RWPE1 (cell line): Measurements from ENCODE around the gene TBC1D24.

Source experiments
- CTCF ChIA-PET: fragments of 350-600 bp; sonication (Branson Sonifier 250); formaldehyde crosslinking; extraction: SDS; loops from one replicate; lab custom pipeline; 2021; lab: Yijun Ruan, JAX
- POLR2A ChIA-PET: fragments of 400-600 bp; formaldehyde crosslinking; extraction: SDS; loops from one replicate; lab custom pipeline; 2020; ENCODE audit warnings: antibody characterized with exemption; ENCODE audit not compliant: low non-redundant PET; lab: Yijun Ruan, JAX
- DNase-seq: peaks from one replicate; pipeline ENCODE4 v3.0.0; 2012; ENCODE audit warnings: low spot score
- H3K27ac ChIP-seq: fragments of 450-650 bp; 2 replicates; pipeline ENCODE4 v1.5.1; 2017
- CTCF ChIP-seq: fragments of 450-650 bp; conservative IDR thresholded peaks from 2 replicates; pipeline ENCODE4 v1.5.1; 2017; ENCODE audit warnings: low read depth, mild to moderate bottlenecking

TBC1D24 gene

GRCh38 chr16:2484898-2485508, 10.1 kb downstream of the TBC1D24 start:
- ChIA-PET CTCF (interaction anchor here (0.6 to 2.1 kb wide), 2 partner anchors 16 to 657 kb away, joined by 3 to 6 read pairs; no protein-coding TSS in a partner anchor), POLR2A (no interaction called here)
- no peak for DNase-seq
- H3K27ac ChIP-seq: peak overlapping the region; percentile 7; the same call in 1 of the 2 replicates
- TF ChIP-seq CTCF: no peak

DNA sequence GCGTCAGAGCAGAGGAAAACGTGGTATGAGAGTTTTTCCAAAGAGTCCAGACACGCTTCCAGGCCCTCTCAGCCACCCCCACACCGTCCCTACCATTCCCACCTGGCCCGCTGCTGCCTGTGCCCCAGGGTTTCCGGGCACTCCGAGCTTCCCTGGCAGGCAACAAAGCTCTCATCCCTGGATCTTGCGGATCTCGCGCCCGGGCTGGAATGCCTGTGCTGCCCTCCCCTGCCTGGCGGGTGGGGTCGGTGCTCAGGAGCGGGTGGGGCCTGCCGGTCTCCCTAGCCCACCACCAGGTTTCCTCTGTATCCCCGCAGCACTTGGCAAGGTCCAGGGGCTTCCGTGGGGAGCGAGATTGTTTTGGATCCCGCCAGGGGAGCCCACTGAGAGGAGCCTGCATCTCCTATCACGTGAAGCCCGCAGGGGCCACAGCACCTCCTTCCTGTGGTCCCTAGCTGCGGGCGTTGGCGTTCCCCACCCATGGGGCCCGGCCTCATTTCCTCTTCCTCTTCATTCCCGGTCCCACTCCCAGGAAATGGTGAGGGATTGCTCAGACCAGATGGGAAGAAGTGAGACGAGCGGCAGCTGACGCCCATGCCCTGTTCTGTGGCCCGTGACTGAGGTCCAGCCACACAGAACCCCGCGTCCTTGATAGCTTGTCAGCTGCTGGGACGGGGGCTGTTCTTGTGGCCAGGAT, 11.0 kb downstream of the TBC1D24 start:
- CTCF ChIA-PET: interaction anchor here (2.1 kb wide), 1 partner anchor 15 kb away, joined by 6 read pairs; no protein-coding TSS in a partner anchor
- POLR2A ChIA-PET: no interaction called here
- no peak overlapping the region for H3K27ac ChIP-seq
- TF ChIP-seq CTCF: no peak
- no peak for DNase-seq

- ChIA-PET POLR2A (no interaction called here), CTCF (no interaction called here)
- H3K27ac ChIP-seq: 0 out of 2 replicates have a peak overlapping the region, but pooled peaks have one; percentile 3
- DNase-seq: no peak
- no peak for TF ChIP-seq CTCF
These were observed 12.0 kb downstream of the TBC1D24 start for GRCh38 chr16:2486645-2487516.

DNA sequence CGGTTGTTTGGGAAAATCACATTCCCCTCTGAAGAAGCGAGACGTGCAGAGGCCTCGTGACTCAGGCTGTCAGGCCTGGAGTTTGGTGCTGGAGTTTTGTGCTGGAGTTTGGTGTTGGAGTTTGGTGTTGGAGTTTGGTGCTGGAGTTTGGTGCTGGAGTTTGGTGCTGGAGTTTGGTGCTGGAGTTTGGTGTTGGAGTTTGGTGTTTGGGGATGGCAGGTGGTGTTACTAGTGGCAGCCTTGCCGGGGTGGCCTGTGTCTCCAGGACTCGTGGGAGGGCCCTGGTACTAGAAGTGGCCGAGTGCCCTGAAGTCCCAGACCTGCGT, 12.6 kb downstream of the TBC1D24 start:
- ChIA-PET CTCF (no interaction called here), POLR2A (no interaction called here)
- 0 out of 2 replicates have a peak overlapping the region, but pooled peaks have one; percentile 3 for H3K27ac ChIP-seq
- DNase-seq: no peak
- no peak for TF ChIP-seq CTCF

GRCh38 chr16:2487903-2488531, 13.1 kb downstream of the TBC1D24 start:
- H3K27ac ChIP-seq: no peak overlapping the region
- DNase-seq: no peak
- no peak for TF ChIP-seq CTCF
- POLR2A ChIA-PET: interaction anchor here (0.6 to 1.1 kb wide), 2 partner anchors 11 to 21 kb away, joined by 8 to 11 read pairs; no protein-coding TSS in a partner anchor
- CTCF ChIA-PET: no interaction called here

DNA sequence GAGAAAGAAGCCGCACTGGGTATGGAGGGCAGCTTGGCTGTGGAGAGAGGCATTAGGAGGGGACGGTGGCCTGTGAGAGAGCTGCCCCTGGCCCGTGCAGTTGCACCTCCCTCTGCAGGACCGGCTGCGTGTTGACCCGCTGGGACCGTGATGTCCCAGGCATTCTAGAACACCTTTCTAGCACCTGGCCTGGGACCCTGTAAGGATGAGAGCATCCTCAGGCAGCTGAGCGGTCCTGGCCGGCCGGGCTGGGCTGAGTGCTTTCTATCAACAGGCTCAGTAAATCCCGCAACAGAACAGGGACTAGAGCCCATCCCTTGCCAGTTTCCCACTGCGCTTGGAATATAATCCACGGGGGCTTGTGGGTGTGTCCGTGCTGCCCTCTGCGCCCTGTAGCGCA, 14.7 kb downstream of the TBC1D24 start:
- TF ChIP-seq CTCF: no peak
- CTCF ChIA-PET: interaction anchor here (0.5 kb wide), 1 partner anchor 20 kb away, joined by 3 read pairs; no protein-coding TSS in a partner anchor
- POLR2A ChIA-PET: no interaction called here
- no peak overlapping the region for H3K27ac ChIP-seq
- DNase-seq: no peak
